Measurements from ENCODE around the gene SMIM20. TPM values are rescaled to one million over a fixed set of nuclear protein-coding genes. Genes with fewer than 3 reads are reported as not detected.

Gene SMIM20
- total RNA-seq, 6 experiments from 2014 or later, result 18.9 to 26.7 (median 22.0) TPM

- Mint-ChIP-seq H3K36me3 (ENCODE audit: low read depth) (no peaks in the 10 kb centered on the region), H3K4me3 (no peak overlapping the region), H3K27ac (no peak overlapping the region), H3K27me3 (ENCODE audit: insufficient read depth) (peaks cover 31% of the 10 kb centered on the region), H3K4me1 (ENCODE audit: low read depth) (peaks cover 6% of the 10 kb centered on the region), H3K9me3 (no peaks in the 10 kb centered on the region)
- DNase-seq, result no peak
- TF ChIP-seq CTCF (IDR thresholded peaks at IDR 0.05), result no peak
Measured at GRCh38 chr4:25970226-25970675, 56.2 kb downstream of the SMIM20 start.

- no peak overlapping the region for H3K27ac Mint-ChIP-seq
- no peak for DNase-seq
- TF ChIP-seq CTCF (IDR thresholded peaks at IDR 0.05), result no peak
- no peaks in the 10 kb centered on the region for H3K9me3 Mint-ChIP-seq
- no peak overlapping the region for H3K4me3 Mint-ChIP-seq
- peaks cover 34% of the 10 kb centered on the region for H3K27me3 Mint-ChIP-seq (ENCODE audit: insufficient read depth)
- no peaks in the 10 kb centered on the region for H3K36me3 Mint-ChIP-seq (ENCODE audit: low read depth)
- H3K4me1 Mint-ChIP-seq (ENCODE audit: low read depth), result peaks cover 6% of the 10 kb centered on the region
Measured at GRCh38 chr4:25970691-25971432, 56.8 kb downstream of the SMIM20 start.

- no peak for DNase-seq
- Mint-ChIP-seq H3K4me3 (no peak overlapping the region), H3K4me1 (ENCODE audit: low read depth) (peaks cover 2% of the 10 kb centered on the region), H3K9me3 (no peaks in the 10 kb centered on the region), H3K36me3 (ENCODE audit: low read depth) (no peaks in the 10 kb centered on the region), H3K27me3 (ENCODE audit: insufficient read depth) (peaks cover 38% of the 10 kb centered on the region), H3K27ac (no peak overlapping the region)
- no peak for TF ChIP-seq CTCF (IDR thresholded peaks at IDR 0.05)
Measured at GRCh38 chr4:25972366-25972765, 58.3 kb downstream of the SMIM20 start.

- Mint-ChIP-seq H3K27ac (no peak overlapping the region), H3K27me3 (ENCODE audit: insufficient read depth) (peaks cover 40% of the 10 kb centered on the region), H3K9me3 (no peaks in the 10 kb centered on the region), H3K4me3 (no peak overlapping the region), H3K4me1 (ENCODE audit: low read depth) (no peaks in the 10 kb centered on the region; the same call in 1 of the 2 replicates), H3K36me3 (ENCODE audit: low read depth) (no peaks in the 10 kb centered on the region)
- TF ChIP-seq CTCF (IDR thresholded peaks at IDR 0.05), result no peak
- DNase-seq, result no peak
Measured at GRCh38 chr4:25972984-25973745, 59.1 kb downstream of the SMIM20 start.

GRCh38 chr4:25976780-25977179 lies 62.8 kb downstream of the SMIM20 start:
- TF ChIP-seq CTCF (IDR thresholded peaks at IDR 0.05), result no peak
- Mint-ChIP-seq H3K4me3 (no peak overlapping the region), H3K36me3 (ENCODE audit: low read depth) (no peaks in the 10 kb centered on the region), H3K4me1 (ENCODE audit: low read depth) (no peaks in the 10 kb centered on the region), H3K27ac (no peak overlapping the region), H3K27me3 (ENCODE audit: insufficient read depth) (peaks cover 31% of the 10 kb centered on the region), H3K9me3 (no peaks in the 10 kb centered on the region)
- DNase-seq, result no peak
